Thyroid gland (tissue), 4 donors: Measurements from ENCODE around the gene JSRP1.

Experiments used
- POLR2A ChIP-seq, 2 donors: fragments of 450-650 bp; IDR thresholded peaks; one replicate each; pipeline ENCODE4 v1.6.1; 2017; ENCODE audit warnings: antibody characterized with exemption in 2 of 2, mild to moderate bottlenecking in 2 of 2, moderate library complexity in 1 of 2
- TF ChIP-seq, protein P1 (sequence below), 6 experiments: fragments of 200-600 bp in 3 of 6; fragments of 450-650 bp in 3 of 6; sonication (generic) in 3 of 6; IDR thresholded peaks; one replicate each; pipeline ENCODE4 v1.5.1; 2016 to 2019; ENCODE audit warnings: antibody characterized with exemption in 6 of 6, mild to moderate bottlenecking in 2 of 6, inconsistent platforms in 1 of 6, moderate library complexity in 1 of 6

DNA sequence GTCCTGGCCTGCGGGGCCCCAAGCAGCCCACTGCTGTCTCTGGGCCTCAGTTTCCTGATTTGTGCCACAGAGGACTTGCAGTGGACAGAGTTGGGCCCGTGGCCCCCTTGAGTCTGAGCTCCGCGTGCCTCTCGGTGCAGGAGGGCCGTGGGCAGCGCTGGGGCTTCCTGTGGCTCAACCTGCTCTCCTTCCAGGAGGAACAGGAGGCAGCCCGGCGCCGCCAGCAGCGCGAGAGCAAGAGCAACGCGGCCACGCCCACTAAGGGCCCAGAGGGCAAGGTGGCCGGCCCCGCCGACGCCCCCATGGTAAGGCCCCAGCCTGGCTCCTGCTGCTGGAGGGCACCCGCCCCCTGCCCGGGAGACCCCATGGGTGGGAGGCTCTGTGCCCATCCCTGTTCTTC is 46.0 kb downstream of the JSRP1 start:
- TF ChIP-seq, protein P1, sequence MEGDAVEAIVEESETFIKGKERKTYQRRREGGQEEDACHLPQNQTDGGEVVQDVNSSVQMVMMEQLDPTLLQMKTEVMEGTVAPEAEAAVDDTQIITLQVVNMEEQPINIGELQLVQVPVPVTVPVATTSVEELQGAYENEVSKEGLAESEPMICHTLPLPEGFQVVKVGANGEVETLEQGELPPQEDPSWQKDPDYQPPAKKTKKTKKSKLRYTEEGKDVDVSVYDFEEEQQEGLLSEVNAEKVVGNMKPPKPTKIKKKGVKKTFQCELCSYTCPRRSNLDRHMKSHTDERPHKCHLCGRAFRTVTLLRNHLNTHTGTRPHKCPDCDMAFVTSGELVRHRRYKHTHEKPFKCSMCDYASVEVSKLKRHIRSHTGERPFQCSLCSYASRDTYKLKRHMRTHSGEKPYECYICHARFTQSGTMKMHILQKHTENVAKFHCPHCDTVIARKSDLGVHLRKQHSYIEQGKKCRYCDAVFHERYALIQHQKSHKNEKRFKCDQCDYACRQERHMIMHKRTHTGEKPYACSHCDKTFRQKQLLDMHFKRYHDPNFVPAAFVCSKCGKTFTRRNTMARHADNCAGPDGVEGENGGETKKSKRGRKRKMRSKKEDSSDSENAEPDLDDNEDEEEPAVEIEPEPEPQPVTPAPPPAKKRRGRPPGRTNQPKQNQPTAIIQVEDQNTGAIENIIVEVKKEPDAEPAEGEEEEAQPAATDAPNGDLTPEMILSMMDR (IDR thresholded peaks at IDR 0.05), result no peak
- no peak for TF ChIP-seq POLR2A (IDR thresholded peaks at IDR 0.05)
